BLaER1 (cell line): ENCODE data around the gene GARNL3.

Experiments used
- H3K27ac ChIP-seq: shearing (Covaris generic); formaldehyde crosslinking; 2 replicates; pipeline ENCODE4 v1.8.1; 2022
- H3K27me3 ChIP-seq: shearing (Covaris generic); formaldehyde crosslinking; 2 replicates; pipeline ENCODE4 v1.8.1; 2022
- H3K36me3 ChIP-seq: shearing (Covaris generic); formaldehyde crosslinking; 2 replicates; pipeline ENCODE4 v1.8.1; 2022
- H3K4me1 ChIP-seq: shearing (Covaris generic); formaldehyde crosslinking; 2 replicates; pipeline ENCODE4 v1.8.1; 2022
- H3K4me2 ChIP-seq: shearing (Covaris generic); formaldehyde crosslinking; 2 replicates; pipeline ENCODE4 v1.8.1; 2022
- H3K4me3 ChIP-seq: shearing (Covaris generic); formaldehyde crosslinking; 2 replicates; pipeline ENCODE4 v1.8.1; 2022
- H3K9ac ChIP-seq: shearing (Covaris generic); formaldehyde crosslinking; 2 replicates; pipeline ENCODE4 v1.8.1; 2022
- H3K9me3 ChIP-seq: shearing (Covaris generic); formaldehyde crosslinking; 2 replicates; pipeline ENCODE4 v1.8.1; 2022
- H4K20me1 ChIP-seq: shearing (Covaris generic); formaldehyde crosslinking; 2 replicates; pipeline ENCODE4 v1.8.1; 2022
- Cebpa-rat ChIP-seq: shearing (Covaris generic); IDR thresholded peaks from 2 replicates; pipeline ENCODE4 v1.8.1; 2022

The GARNL3 gene

GRCh38 chr9:127369428-127369827 is 104.9 kb downstream of the GARNL3 start:
- no peak for TF ChIP-seq Cebpa-rat
- Histone ChIP-seq H3K36me3 (0 out of 2 replicates have a peak, but pooled peaks cover 11% of the 10 kb centered on the region), H3K9ac (no peak overlapping the region), H4K20me1 (no peaks in the 10 kb centered on the region), H3K4me2 (no peak overlapping the region), H3K4me1 (no peaks in the 10 kb centered on the region), H3K4me3 (no peak overlapping the region), H3K27me3 (no peaks in the 10 kb centered on the region), H3K9me3 (no peaks in the 10 kb centered on the region), H3K27ac (no peak overlapping the region)

GRCh38 chr9:127370147-127370579 is 105.6 kb downstream of the GARNL3 start:
- Histone ChIP-seq H4K20me1 (no peaks in the 10 kb centered on the region), H3K27ac (no peak overlapping the region), H3K4me3 (no peak overlapping the region), H3K4me1 (no peaks in the 10 kb centered on the region), H3K27me3 (no peaks in the 10 kb centered on the region), H3K9ac (no peak overlapping the region), H3K4me2 (no peak overlapping the region), H3K36me3 (0 out of 2 replicates have a peak, but pooled peaks cover 5% of the 10 kb centered on the region), H3K9me3 (no peaks in the 10 kb centered on the region)
- no peak for TF ChIP-seq Cebpa-rat

GRCh38 chr9:127370672-127371648 is 106.4 kb downstream of the GARNL3 start:
- no peaks in the 10 kb centered on the region for H3K27me3 ChIP-seq
- H3K4me1 ChIP-seq = no peaks in the 10 kb centered on the region
- H4K20me1 ChIP-seq = no peaks in the 10 kb centered on the region
- no peak overlapping the region for H3K27ac ChIP-seq
- no peaks in the 10 kb centered on the region for H3K36me3 ChIP-seq
- no peak overlapping the region for H3K4me3 ChIP-seq
- no peak for TF ChIP-seq Cebpa-rat
- no peak overlapping the region for H3K9ac ChIP-seq
- no peak overlapping the region for H3K4me2 ChIP-seq
- no peaks in the 10 kb centered on the region for H3K9me3 ChIP-seq

- TF ChIP-seq Cebpa-rat = no peak
- Histone ChIP-seq H3K4me2 (no peak overlapping the region), H3K27me3 (peaks cover 15% of the 10 kb centered on the region), H3K9ac (no peak overlapping the region), H3K4me1 (no peaks in the 10 kb centered on the region), H3K36me3 (no peaks in the 10 kb centered on the region), H3K9me3 (peaks cover 19% of the 10 kb centered on the region), H4K20me1 (0 out of 2 replicates have a peak, but pooled peaks cover 7% of the 10 kb centered on the region), H3K27ac (no peak overlapping the region), H3K4me3 (no peak overlapping the region)
These were observed 115.9 kb downstream of the GARNL3 start for GRCh38 chr9:127380479-127380878.

GRCh38 chr9:127382541-127382940 is 118.0 kb downstream of the GARNL3 start:
- no peak for TF ChIP-seq Cebpa-rat
- H3K4me1 ChIP-seq = peaks cover 15% of the 10 kb centered on the region

GRCh38 chr9:127384016-127384730 is 119.6 kb downstream of the GARNL3 start:
- Histone ChIP-seq H3K36me3 (no peaks in the 10 kb centered on the region), H3K27me3 (peaks cover 30% of the 10 kb centered on the region), H3K4me3 (no peak overlapping the region), H3K9ac (no peak overlapping the region), H3K4me2 (no peak overlapping the region), H3K9me3 (peaks cover 8% of the 10 kb centered on the region), H4K20me1 (peaks cover 22% of the 10 kb centered on the region), H3K27ac (no peak overlapping the region), H3K4me1 (peaks cover 30% of the 10 kb centered on the region)
- no peak for TF ChIP-seq Cebpa-rat

More at GRCh38 chr9:127382541-127382940, 118.0 kb downstream of the GARNL3 start:
- Histone ChIP-seq H3K4me2 (no peak overlapping the region), H4K20me1 (0 out of 2 replicates have a peak, but pooled peaks cover 8% of the 10 kb centered on the region), H3K9me3 (peaks cover 19% of the 10 kb centered on the region), H3K27me3 (peaks cover 29% of the 10 kb centered on the region), H3K36me3 (no peaks in the 10 kb centered on the region), H3K9ac (no peak overlapping the region), H3K27ac (no peak overlapping the region), H3K4me3 (no peak overlapping the region)

GRCh38 chr9:127384901-127385300 is 120.3 kb downstream of the GARNL3 start:
- no peak for TF ChIP-seq Cebpa-rat
- Histone ChIP-seq H3K9me3 (0 out of 2 replicates have a peak, but pooled peaks cover 1% of the 10 kb centered on the region), H4K20me1 (peaks cover 29% of the 10 kb centered on the region), H3K9ac (no peak overlapping the region), H3K4me1 (peaks cover 38% of the 10 kb centered on the region), H3K27me3 (peaks cover 37% of the 10 kb centered on the region), H3K4me2 (no peak overlapping the region), H3K4me3 (no peak overlapping the region), H3K27ac (no peak overlapping the region), H3K36me3 (no peaks in the 10 kb centered on the region)

GRCh38 chr9:127386249-127386648 is 121.7 kb downstream of the GARNL3 start:
- Histone ChIP-seq H3K9ac (no peak overlapping the region), H3K4me1 (peaks cover 49% of the 10 kb centered on the region), H3K27me3 (peaks cover 47% of the 10 kb centered on the region), H3K9me3 (no peaks in the 10 kb centered on the region), H3K27ac (no peak overlapping the region), H4K20me1 (peaks cover 37% of the 10 kb centered on the region), H3K36me3 (no peaks in the 10 kb centered on the region), H3K4me3 (no peak overlapping the region), H3K4me2 (0 out of 2 replicates have a peak overlapping the region, but pooled peaks have one; percentile 20)
- no peak for TF ChIP-seq Cebpa-rat

- Histone ChIP-seq H3K4me2 (peak overlapping the region; percentile 77), H3K9me3 (no peaks in the 10 kb centered on the region), H3K36me3 (no peaks in the 10 kb centered on the region), H3K27ac (no peak overlapping the region), H3K4me1 (peaks cover 49% of the 10 kb centered on the region), H4K20me1 (peaks cover 38% of the 10 kb centered on the region), H3K27me3 (peaks cover 48% of the 10 kb centered on the region), H3K9ac (no peak overlapping the region), H3K4me3 (no peak overlapping the region)
- TF ChIP-seq Cebpa-rat = no peak
These were observed 122.4 kb downstream of the GARNL3 start for GRCh38 chr9:127386981-127387380.
